H1 (cell line): Measurements from ENCODE around the gene GP2. TPM values are rescaled to one million over a fixed set of nuclear protein-coding genes. Genes with fewer than 3 reads are reported as not detected.

Source experiments
- EZH2 ChIP-seq: fragments of 200-600 bp; sonication (generic); IDR thresholded peaks from 2 replicates; pipeline ENCODE4 v1.7.1; 2012; ENCODE audit warnings: low read depth, mild to moderate bottlenecking, moderate library complexity, low read length, inconsistent platforms; ENCODE audit not compliant: severe bottlenecking
- GABPA ChIP-seq: IDR thresholded peaks from 2 replicates; pipeline ENCODE4 v1.6.1; 2011; ENCODE audit warnings: mild to moderate bottlenecking, low read length, moderate library complexity, borderline replicate concordance; ENCODE audit not compliant: insufficient read depth
- RFX5 ChIP-seq: IDR thresholded peaks from 2 replicates; pipeline ENCODE4 v1.6.1; 2011; ENCODE audit warnings: low read depth, low read length, improper control_type of control experiment, borderline replicate concordance
- YY1 ChIP-seq: IDR thresholded peaks from 2 replicates; pipeline ENCODE4 v1.6.1; 2011; ENCODE audit warnings: low read depth, mild to moderate bottlenecking, low read length
- polyA plus RNA-seq, 7 experiments: library from polyadenylated mRNA; depleted of rRNA in 3 of 7; stranded (reverse) in 5 of 7; unstranded in 2 of 7; fragments of >200 nt in 5 of 7; fragments of 200-250 nt in 2 of 7; gene quantifications; 1 replicate in 5 of 7; 2 replicates in 1 of 7; 4 replicates in 1 of 7; pipeline versions ENCODE4 v1.2.1 to v1.2.3, GENCODE V29; 2011 to 2013; ENCODE audit warnings: missing spikeins in 2 of 7, mixed read lengths in 2 of 7
- total RNA-seq: library from RNA; stranded (reverse); fragmentation: NEBNext Ultra II Directional; extraction: Animal tissue kit (Norgen Biotek cat#: 25700); gene quantifications from 2 replicates; pipeline ENCODE4 v1.2.1, GENCODE V29; 2021

The GP2 gene
- total and polyA plus RNA-seq, 2 of the 8 experiments (the other 6 are each of a cell fraction or from before 2014, with no cell fraction given), result not detected

DNA sequence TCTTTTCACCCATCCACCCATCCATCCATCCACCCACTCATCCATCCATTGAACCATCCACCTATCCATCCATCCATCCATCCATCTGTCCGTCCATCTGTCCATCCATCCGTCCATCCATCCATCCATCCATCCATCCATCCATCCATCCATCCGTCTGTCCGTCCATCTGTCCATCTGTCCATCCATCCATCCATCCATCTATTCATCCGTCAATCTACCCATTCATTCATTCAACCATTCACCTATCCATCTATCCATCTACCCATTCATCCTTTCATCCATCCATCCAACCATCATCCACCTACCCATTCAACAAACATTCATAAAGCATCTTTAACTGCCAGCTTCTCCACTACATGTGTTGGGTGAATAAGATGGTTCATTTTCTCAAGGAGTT lies 28.9 kb downstream of the GP2 start (continued):
- TF ChIP-seq RFX5, result no peak
- no peak for TF ChIP-seq EZH2
- no peak for TF ChIP-seq GABPA
- no peak for TF ChIP-seq YY1
